NCI-H526 treated with DMSO at 0.1 percent for 48 hours (cell line): ENCODE results near the gene IVNS1ABP.
"Not testable (repeated sequence)": the region's sequence is repeated elsewhere in the genome, so short reads cannot be mapped to it uniquely, and the experiment has no call there.

Experiments used
- DNase-seq: peaks from one replicate; lab custom pipeline; 2025; lab: John Stamatoyannopoulos, UW

Gene IVNS1ABP

DNA sequence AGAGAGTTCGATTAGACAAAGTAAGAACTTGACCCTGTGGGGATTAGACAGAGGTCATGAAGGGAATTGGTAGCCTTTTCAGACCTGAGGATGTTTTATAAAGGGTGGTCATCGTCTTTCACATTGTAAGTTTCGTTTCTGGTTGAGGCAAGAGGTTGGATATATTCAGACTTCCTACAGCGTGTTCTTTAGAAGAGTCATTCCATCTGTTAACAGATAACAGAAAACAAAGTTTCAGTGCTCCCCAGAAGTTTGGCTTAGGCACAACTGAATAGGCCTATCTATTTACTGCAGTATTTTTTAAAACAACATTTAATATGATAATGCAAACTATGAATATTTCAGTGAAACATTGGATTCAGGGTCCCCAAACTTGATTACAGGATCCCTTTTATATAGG is 17.1 kb upstream of the IVNS1ABP start:
- no peak for DNase-seq

DNA sequence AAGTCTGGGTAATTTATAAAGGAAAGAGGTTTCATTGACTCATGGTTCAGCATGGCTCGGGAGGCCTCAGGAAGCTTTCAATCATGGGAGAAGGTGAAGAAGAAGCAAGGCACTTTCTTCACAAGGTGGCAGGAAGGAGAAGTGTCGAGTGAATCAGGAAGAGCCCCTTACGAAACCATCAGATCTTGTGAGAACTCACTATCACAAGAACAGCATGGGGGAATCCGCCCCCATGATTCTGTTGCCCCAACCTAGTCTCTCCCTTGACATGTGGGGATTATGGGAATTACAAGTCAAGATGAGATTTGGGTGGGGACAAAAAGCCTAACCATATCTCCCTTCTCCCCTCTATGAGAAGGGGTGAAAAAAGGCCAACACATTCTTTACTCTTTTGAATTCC is 11.2 kb upstream of the IVNS1ABP start:
- no peak for DNase-seq

GRCh38 chr1:185325413-185325812 is 8.4 kb upstream of the IVNS1ABP start:
- DNase-seq = no peak

GRCh38 chr1:185324118-185324517 is 7.1 kb upstream of the IVNS1ABP start:
- DNase-seq = no peak

DNA sequence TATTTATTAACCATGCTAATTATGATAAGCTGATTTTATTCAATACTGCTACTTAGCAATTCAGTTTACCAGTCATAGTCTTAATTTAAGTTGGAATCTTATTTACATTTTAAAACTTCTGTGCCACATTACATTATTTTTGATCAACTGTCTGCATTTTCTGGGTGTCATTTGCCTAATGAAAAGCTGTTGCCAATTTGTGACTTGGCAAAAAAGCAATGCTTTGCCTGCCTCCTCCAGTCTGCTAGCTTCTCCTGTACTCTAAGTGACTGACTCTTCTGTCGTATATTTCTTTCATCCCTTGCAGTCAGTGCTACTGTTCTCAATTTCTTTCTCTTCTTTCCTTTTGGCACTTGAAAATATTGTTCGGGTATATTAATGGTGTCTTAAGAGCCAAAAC is 5.6 kb upstream of the IVNS1ABP start:
- no peak for DNase-seq

GRCh38 chr1:185321653-185322221 is 4.7 kb upstream of the IVNS1ABP start:
- not testable (repeated sequence) for DNase-seq

GRCh38 chr1:185321104-185321503 is 4.1 kb upstream of the IVNS1ABP start:
- DNase-seq = not testable (repeated sequence)

GRCh38 chr1:185319139-185319475 is 2.1 kb upstream of the IVNS1ABP start:
- no peak for DNase-seq

DNA sequence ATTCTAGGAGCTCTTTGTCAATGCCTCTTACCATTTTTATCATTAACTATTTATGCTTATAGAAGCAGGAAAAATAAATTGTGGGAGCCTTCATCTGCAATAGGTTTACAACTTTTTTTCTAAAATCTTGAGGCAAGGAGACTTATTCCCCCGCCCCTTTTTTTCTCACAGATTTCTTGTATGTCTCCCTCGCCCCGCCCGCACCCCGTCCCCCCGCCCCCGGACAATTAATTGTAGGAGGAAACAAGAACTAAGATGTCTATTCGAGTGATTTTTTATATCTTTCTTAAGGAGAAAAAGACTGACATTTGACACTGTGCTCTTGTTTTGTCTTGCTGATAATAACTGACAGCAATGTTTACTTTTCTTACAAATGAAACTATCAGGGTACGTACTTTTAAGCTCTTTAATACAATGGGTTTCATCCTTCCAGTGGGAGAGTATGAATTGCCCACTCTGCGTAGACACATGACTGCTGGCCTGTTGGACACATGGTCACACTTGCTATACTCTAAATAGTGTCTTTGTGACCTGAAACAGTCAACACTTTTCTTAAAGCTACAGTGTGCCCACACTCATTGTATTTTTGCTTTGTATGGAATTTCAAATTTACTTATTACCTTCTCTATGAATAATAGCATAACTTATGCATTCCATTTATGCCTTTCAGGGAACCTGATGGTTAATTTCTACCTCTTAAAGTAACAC is 1.5 kb upstream of the IVNS1ABP start:
- peak; percentile 52 for DNase-seq

DNA sequence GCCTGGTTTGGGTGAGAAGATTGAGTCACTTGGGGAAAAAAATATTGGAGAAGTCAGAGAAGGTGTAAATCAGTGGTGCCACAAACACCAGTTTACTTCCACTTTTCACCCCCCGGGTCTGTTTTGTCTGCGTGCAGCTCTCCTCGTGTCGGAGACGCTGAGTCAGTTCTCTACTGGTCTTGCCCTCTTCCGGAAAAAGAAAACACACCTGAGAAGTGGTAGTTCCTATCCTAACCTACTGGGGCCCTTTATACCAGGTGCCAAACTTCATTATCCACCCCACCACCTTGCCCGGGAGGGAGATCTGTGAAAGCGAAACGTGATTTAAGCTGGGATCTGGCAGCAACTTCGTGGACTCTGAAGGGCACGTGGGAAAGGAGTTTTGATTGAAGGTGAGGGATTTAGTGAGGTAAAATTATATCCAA is 855 bp upstream of the IVNS1ABP start:
- peak; percentile 94 for DNase-seq

DNA sequence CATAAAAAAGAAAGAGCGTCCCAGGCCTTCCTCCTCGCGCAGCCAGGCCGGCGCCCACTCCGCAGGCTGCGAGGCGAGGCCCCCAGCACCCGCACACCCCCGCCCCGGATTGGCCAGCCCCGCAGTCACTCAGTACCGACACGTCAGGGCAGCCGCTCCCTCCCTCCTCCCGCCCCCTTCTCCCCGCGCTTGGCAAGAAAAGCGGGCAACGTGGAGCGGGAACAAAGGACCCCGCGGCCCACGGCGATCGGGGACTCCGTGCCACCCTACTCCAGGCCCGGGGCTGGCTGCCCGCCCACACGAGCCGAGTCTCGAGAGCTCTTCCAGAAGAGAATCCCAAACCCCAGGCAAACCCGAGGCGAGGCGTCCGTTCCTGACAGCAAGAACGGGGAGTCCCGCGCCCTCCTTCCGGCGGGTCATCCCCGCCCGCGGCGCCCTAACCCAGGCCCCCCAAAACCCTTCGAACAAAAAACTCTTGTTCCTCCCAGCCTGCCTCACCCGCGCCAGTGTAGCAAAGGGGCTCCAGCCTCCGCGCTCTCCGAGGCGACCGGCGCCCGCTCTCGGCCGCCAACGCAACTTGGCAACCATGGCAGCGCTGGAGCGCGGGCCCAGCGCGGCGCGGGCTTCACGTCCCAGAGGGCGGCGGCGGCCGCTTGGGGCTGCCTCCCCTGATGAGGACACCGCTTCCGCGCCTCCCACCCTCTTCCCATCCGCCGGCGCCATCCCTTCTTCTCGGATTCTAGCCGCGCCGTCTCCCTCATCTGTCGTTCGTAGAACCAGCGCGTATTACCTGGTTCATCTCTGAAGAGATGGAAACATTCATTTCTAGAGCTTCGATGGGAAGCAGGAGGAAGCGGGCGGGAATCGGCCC is 645 bp downstream of the IVNS1ABP start:
- DNase-seq = peak; percentile 96

GRCh38 chr1:185315445-185316071 is 1.5 kb downstream of the IVNS1ABP start:
- peak; percentile 92 for DNase-seq

DNA sequence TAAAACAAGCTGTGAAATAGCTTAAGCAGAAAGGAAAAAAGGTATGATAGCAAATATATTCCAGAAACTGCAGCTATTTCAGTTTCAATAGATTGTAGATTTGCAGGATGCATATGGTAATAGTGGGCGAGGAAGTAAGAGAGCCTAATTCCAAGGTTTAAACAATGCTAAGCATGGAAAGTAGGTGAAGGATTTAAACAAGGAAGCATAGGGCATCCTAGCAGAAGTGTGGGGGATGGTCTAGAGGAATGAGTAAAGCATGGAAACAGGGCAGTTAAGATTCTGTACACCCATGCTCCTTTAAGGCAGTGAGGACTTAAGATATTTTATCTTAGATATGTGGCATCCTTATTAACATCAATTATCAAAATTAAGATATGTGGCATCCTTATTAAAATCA is 2.6 kb downstream of the IVNS1ABP start:
- peak; percentile 44 for DNase-seq

- DNase-seq = no peak
These were observed 4.5 kb downstream of the IVNS1ABP start for GRCh38 chr1:185312361-185313138.

- no peak for DNase-seq
These were observed 5.3 kb downstream of the IVNS1ABP start for GRCh38 chr1:185311589-185312225.

GRCh38 chr1:185309566-185309965 is 7.5 kb downstream of the IVNS1ABP start:
- DNase-seq = no peak

GRCh38 chr1:185308126-185308525 is 8.9 kb downstream of the IVNS1ABP start:
- DNase-seq = no peak

DNA sequence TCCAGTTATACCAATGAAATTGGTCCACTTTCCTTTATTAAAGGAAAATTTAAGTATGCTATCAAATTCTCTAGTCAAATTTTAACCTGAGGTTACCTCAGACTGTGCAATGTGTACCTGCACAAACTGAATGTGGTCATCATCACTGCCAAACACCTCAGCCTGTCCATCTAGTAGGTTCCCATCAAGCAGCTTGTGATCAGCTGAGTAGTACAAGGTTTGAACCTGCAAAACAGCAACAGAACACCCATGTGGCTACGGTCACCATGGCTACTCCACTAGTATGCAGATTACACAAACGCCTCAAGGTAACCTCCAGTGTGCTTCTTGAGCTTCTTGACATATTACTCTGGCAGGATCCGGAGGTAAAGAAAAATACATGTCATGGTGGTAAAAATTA is 11.6 kb downstream of the IVNS1ABP start:
- no peak for DNase-seq

- no peak for DNase-seq
These were observed 16.9 kb downstream of the IVNS1ABP start for GRCh38 chr1:185300152-185300551.

GRCh38 chr1:185297982-185298381 is 19.1 kb downstream of the IVNS1ABP start:
- DNase-seq = no peak

DNA sequence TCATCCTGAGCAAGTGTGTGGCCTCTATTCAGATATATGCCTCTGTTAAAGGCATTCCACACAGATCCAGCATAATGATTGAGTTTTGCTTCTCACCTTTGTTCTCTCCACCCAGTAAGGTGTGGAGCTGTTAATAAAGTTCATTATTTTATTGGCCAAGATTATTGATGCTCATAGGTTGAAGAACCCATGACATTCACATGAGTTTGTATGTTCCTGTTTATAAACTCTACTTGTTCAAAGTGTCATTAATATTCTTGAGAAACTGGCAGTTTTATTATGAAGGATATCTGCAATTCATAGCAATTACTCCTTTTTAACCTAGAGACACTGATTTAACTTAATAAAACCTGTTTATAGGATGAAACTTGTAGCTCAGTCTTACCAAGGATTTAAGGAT is 22.0 kb downstream of the IVNS1ABP start:
- no peak for DNase-seq
